Hepatocyte (in vitro differentiated cells): ENCODE data around the gene ANKS1B. TPM values are rescaled to one million over a fixed set of nuclear protein-coding genes. Genes with fewer than 3 reads are reported as not detected.

Experiments used
- DNase-seq: peaks from one replicate; pipeline ENCODE4 v3.0.0-alpha.2; 2016; ENCODE audit warnings: low spot score
- H2AFZ ChIP-seq: fragments of 200-600 bp; sonication (generic); 2 replicates; pipeline ENCODE4 v1.6.0; 2016; ENCODE audit warnings: antibody characterized with exemption, mild to moderate bottlenecking
- H3K27ac ChIP-seq: fragments of 200-600 bp; sonication (generic); 2 replicates; pipeline ENCODE4 v1.5.1; 2016; ENCODE audit warnings: mild to moderate bottlenecking
- H3K27me3 ChIP-seq: fragments of 200-600 bp; sonication (generic); 2 replicates; pipeline ENCODE4 v1.6.1; 2016
- H3K36me3 ChIP-seq: fragments of 200-600 bp; sonication (generic); replicated peaks from 2 replicates; pipeline ENCODE4 v1.5.1; 2016; ENCODE audit warnings: low read depth; ENCODE audit not compliant: insufficient read depth
- H3K4me1 ChIP-seq: fragments of 200-600 bp; sonication (generic); 2 replicates; pipeline ENCODE4 v1.5.1; 2016; ENCODE audit warnings: mild to moderate bottlenecking, moderate library complexity; ENCODE audit not compliant: insufficient read depth
- H3K4me2 ChIP-seq: fragments of 200-600 bp; sonication (generic); 2 replicates; pipeline ENCODE4 v1.6.0; 2016
- H3K4me3 ChIP-seq: fragments of 200-600 bp; sonication (generic); 2 replicates; pipeline ENCODE4 v1.5.1; 2016; ENCODE audit warnings: mild to moderate bottlenecking
- H3K79me2 ChIP-seq: fragments of 200-600 bp; sonication (generic); 2 replicates; pipeline ENCODE4 v1.6.0; 2017; ENCODE audit warnings: mild to moderate bottlenecking
- H3K9me2 ChIP-seq: fragments of 200-600 bp; sonication (generic); replicated peaks from 2 replicates; pipeline ENCODE4 v1.6.0; 2017; ENCODE audit warnings: mild to moderate bottlenecking; ENCODE audit not compliant: insufficient read depth
- H3K9me3 ChIP-seq: fragments of 200-600 bp; sonication (generic); 2 replicates; pipeline ENCODE4 v1.5.1; 2016; ENCODE audit warnings: low read depth, mild to moderate bottlenecking
- H4K20me1 ChIP-seq: fragments of 200-600 bp; sonication (generic); 2 replicates; pipeline ENCODE4 v1.6.0; 2016; ENCODE audit warnings: mild to moderate bottlenecking; ENCODE audit not compliant: insufficient read depth, poor library complexity, severe bottlenecking
- CTCF ChIP-seq: fragments of 200-600 bp; sonication (generic); IDR thresholded peaks from 2 replicates; pipeline ENCODE4 v1.5.1; 2016; ENCODE audit warnings: antibody characterized with exemption, mild to moderate bottlenecking; ENCODE audit not compliant: poor library complexity
- EZH2 ChIP-seq: fragments of 200-600 bp; sonication (generic); IDR thresholded peaks from 2 replicates; pipeline ENCODE4 v1.6.1; 2016; ENCODE audit warnings: antibody characterized with exemption, mild to moderate bottlenecking, borderline replicate concordance
- EZH2phosphoT487 ChIP-seq: fragments of 200-600 bp; sonication (generic); IDR thresholded peaks from one replicate; pipeline ENCODE4 v1.6.1; 2018; ENCODE audit warnings: antibody characterized with exemption, mild to moderate bottlenecking, low read depth, moderate library complexity; ENCODE audit not compliant: unreplicated experiment, severe bottlenecking
- WGBS: methylation state at CpG from one replicate; pipeline ENCODE4 v1.1.6; 2016; ENCODE audit warnings: low lambda C conversion rate; ENCODE audit errors: missing lambda C conversion rate; 5-methylcytosine and 5-hydroxymethylcytosine counted together
- polyA plus RNA-seq: library from polyadenylated mRNA; unstranded; fragments of >200 nt; fragmentation: Nextera tagmentation; extraction: Ambion mirVana; gene quantifications from 2 replicates; pipeline ENCODE4 v1.2.1, GENCODE V29; 2016
- total RNA-seq: library from RNA; depleted of rRNA; stranded (reverse); fragments of >200 nt; gene quantifications from 2 replicates; pipeline ENCODE4 v1.2.3, GENCODE V29; 2014

ANKS1B gene
- total and polyA plus RNA-seq, 2 experiments from 2014 or later = 1.6 to 2.2 TPM

GRCh38 chr12:98807187-98807586 lies 1177.5 kb downstream of the ANKS1B start:
- no peak for TF ChIP-seq EZH2phosphoT487
- TF ChIP-seq CTCF = no peak
- TF ChIP-seq EZH2 = no peak
- Histone ChIP-seq H3K4me3 (no peak overlapping the region), H3K4me2 (no peak overlapping the region), H3K27me3 (no peaks in the 10 kb centered on the region), H4K20me1 (no peaks in the 10 kb centered on the region), H2AFZ (no peak overlapping the region), H3K79me2 (no peaks in the 10 kb centered on the region), H3K9me3 (no peaks in the 10 kb centered on the region), H3K9me2 (no peaks in the 10 kb centered on the region), H3K27ac (no peak overlapping the region), H3K4me1 (no peaks in the 10 kb centered on the region), H3K36me3 (no peaks in the 10 kb centered on the region)
- no peak for DNase-seq
- 68% methylated on average over 2 of the region's 2 CpGs for WGBS

GRCh38 chr12:98803468-98804209 lies 1181.1 kb downstream of the ANKS1B start:
- no peaks in the 10 kb centered on the region for H4K20me1 ChIP-seq
- H3K4me1 ChIP-seq = no peaks in the 10 kb centered on the region
- H3K9me2 ChIP-seq = no peaks in the 10 kb centered on the region
- no peaks in the 10 kb centered on the region for H3K27me3 ChIP-seq
- no peaks in the 10 kb centered on the region for H3K9me3 ChIP-seq
- no peak overlapping the region for H2AFZ ChIP-seq
- H3K36me3 ChIP-seq = no peaks in the 10 kb centered on the region
- H3K4me3 ChIP-seq = no peak overlapping the region
- WGBS = 78% methylated on average over 6 of the region's 6 CpGs
- no peak overlapping the region for H3K4me2 ChIP-seq
- H3K27ac ChIP-seq = no peak overlapping the region
- TF ChIP-seq EZH2 (no peak), CTCF (no peak), EZH2phosphoT487 (no peak)
- DNase-seq = no peak
- H3K79me2 ChIP-seq = no peaks in the 10 kb centered on the region

GRCh38 chr12:98799822-98800221 lies 1184.9 kb downstream of the ANKS1B start:
- H4K20me1 ChIP-seq = no peaks in the 10 kb centered on the region
- H3K27ac ChIP-seq = no peak overlapping the region
- no peak overlapping the region for H3K4me3 ChIP-seq
- no peak for TF ChIP-seq CTCF
- no peak for TF ChIP-seq EZH2phosphoT487
- TF ChIP-seq EZH2 = no peak
- H3K4me1 ChIP-seq = no peaks in the 10 kb centered on the region
- no peak overlapping the region for H2AFZ ChIP-seq
- DNase-seq = no peak
- no peaks in the 10 kb centered on the region for H3K79me2 ChIP-seq
- H3K36me3 ChIP-seq = no peaks in the 10 kb centered on the region
- H3K9me3 ChIP-seq = no peaks in the 10 kb centered on the region
- 72% methylated on average over 3 of the region's 3 CpGs for WGBS
- no peak overlapping the region for H3K4me2 ChIP-seq
- H3K9me2 ChIP-seq = no peaks in the 10 kb centered on the region
- H3K27me3 ChIP-seq = no peaks in the 10 kb centered on the region
